LNCAP (cell line): Measurements from ENCODE around the gene PNISR.

ENCODE experiments used
- TF ChIP-seq, protein P1 (sequence below): fragments of 450-650 bp; IDR thresholded peaks from 2 replicates; pipeline ENCODE4 v1.5.1; 2017; ENCODE audit warnings: mild to moderate bottlenecking

Gene PNISR

DNA sequence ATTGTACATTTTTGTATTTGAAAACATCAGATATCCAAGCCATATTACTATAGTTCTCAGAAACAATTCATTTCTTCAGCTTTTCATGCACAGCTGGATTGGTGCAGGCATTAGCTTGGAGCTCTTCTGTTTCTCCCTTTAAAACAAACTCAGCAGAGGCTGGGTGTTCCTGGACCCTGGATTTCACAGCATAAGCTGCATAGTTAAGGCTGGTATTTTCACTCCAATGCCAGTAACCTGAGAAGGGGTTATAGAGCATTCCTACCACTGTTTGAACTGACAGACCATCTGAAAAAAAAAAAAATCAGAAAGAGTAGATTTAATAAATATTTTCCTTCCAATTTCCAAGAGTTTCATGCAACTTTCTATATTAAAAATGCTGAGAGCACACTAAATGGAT, 55.6 kb downstream of the PNISR start:
- TF ChIP-seq, protein P1, sequence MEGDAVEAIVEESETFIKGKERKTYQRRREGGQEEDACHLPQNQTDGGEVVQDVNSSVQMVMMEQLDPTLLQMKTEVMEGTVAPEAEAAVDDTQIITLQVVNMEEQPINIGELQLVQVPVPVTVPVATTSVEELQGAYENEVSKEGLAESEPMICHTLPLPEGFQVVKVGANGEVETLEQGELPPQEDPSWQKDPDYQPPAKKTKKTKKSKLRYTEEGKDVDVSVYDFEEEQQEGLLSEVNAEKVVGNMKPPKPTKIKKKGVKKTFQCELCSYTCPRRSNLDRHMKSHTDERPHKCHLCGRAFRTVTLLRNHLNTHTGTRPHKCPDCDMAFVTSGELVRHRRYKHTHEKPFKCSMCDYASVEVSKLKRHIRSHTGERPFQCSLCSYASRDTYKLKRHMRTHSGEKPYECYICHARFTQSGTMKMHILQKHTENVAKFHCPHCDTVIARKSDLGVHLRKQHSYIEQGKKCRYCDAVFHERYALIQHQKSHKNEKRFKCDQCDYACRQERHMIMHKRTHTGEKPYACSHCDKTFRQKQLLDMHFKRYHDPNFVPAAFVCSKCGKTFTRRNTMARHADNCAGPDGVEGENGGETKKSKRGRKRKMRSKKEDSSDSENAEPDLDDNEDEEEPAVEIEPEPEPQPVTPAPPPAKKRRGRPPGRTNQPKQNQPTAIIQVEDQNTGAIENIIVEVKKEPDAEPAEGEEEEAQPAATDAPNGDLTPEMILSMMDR = no peak

DNA sequence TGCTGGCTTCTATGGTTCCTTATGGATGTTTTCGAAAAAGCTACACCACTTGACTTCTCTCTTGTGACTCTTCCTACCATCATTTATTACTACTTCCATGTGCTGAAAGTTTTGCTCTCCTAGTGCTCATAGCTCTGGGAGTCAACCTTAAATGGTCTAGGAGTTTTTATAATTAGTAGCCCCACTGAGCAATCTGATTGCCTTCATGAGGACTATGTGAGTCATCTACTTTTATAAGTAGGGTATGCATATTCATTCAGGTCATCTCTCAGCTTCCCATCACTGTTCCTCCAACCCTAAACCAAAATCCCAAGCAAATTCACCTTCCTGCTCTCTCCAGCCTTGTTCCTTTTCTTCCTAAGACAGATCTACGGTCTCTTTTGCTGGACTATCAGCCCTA, 58.3 kb downstream of the PNISR start:
- TF ChIP-seq, protein P1 = no peak

DNA sequence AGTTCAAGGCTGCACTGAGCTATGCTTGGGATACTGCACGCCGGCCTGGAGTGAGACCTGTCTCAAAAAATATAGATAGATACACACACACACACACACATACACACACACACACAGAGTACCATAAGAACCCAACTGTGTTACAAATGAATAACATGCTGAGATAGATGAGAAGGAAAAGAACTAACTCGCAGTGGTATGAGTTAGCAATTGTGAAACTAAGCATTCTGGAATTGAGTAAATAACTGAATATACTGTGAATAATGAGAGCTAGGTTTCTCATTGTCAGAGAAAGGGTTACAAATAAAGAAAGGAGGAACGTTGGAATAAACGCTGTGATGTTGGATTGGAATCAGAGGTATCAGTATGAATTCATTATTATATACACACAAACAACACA, 61.1 kb downstream of the PNISR start:
- TF ChIP-seq, protein P1 = no peak

DNA sequence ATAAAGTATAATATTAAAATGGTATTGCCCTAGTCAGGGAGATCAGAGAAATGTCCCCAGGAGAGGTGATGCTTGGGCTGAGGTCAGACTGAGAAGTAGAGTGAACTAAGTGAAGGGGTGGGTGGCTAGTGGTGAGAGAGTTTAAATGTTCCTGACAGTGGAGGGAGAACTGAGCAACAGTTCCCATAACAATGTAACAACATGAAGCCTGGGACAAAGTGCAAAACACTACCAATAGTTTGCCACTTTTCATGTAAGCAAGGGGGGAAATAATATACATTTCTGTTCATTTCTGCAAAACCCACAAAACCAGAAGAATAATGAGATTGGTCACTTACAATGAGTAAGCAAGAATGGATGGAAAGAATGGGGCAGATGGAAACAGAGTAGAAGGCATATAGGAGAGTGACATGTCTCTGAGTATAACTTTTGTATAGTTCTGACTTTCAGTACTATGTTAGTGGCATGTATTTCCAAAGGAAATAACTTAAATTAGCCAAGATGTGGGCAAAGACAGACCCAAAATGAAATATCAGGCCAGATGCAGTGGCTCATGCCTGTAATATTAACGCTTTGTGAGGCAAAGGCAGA, 62.3 kb downstream of the PNISR start:
- TF ChIP-seq, protein P1 = no peak

DNA sequence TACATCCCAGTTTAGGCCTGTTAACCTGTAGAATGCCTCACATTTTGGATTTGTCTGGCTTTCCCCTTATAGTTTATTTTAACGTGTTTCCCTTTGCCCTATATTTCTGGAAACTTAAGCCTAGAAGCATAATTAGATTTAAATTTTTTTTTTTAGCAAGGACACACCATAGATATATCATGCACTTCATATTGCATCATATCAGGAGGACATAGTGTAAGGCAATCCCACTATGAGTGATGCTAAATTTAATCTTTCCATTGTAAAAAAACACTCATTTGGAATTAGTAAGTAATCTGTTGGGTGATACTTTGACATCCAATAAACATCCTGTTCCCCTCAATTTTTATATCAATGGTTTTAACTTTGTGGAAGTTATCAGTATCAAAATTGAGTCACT, 65.3 kb downstream of the PNISR start:
- TF ChIP-seq, protein P1 = no peak

DNA sequence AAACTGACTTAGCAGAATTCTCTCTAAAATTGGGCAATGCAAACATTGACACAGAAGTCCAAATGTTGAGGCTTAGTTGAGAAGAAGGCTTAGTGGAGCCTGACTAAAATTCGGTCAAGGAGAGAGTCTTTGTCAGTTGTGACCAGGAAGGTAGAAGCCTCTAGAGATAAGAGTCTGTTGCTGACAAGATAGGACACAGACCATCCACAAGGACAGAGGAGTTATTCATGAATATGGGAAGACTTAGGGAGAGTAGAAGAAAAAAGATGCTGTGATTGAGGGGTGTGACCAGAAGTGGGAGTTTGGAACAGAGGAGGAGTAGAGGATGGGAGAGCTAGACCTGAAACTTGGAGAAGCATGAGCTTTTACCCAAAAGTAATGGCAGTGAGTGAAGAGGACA, 68.5 kb downstream of the PNISR start:
- TF ChIP-seq, protein P1 = no peak

DNA sequence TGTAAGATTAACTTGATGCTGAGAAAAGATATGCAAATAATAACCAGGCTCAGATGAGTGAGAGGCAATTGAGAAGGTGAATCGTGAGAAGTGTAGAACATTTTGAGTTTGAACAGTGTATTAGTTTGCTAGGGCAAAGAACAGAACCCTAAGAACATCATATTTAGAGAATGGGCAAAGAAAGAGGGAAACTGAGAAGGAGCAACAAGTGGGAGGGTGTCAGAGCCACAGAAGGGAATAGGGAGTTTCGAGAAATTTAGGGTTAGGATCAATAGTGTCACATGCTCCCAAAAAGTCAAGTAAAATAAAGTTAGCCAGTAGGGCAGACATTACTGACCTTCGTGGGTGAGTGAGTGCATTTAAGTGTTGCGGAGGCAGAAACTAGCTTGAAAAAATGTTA, 70.1 kb downstream of the PNISR start:
- TF ChIP-seq, protein P1 = no peak

DNA sequence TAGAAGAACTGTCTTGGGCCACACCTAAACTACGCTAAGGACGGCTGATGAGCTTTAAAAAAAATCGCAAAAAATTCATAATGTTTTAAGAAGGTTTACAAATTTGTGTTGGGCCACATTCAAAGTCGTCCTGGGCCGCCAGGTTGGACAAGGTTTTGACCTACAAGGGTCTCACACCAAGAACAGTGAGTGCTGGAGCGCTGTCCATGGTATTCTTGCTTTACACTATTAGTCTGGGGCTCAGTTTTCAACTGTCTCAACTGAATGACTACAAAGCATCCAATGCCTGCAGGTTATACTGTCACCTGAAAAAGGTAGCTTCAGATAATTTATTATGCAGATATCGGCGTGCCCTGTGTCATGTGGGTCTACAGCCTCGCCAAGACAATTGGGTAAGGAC, 72.0 kb downstream of the PNISR start:
- TF ChIP-seq, protein P1 = no peak
